ENCODE data around the gene TXLNG. TPM values are rescaled to one million over a fixed set of nuclear protein-coding genes. Genes with fewer than 3 reads are reported as not detected.

The TXLNG gene
- polyA plus RNA-seq, 1 experiment: 4.5 TPM

GRCh38 chrX:16870862-16871815 is 84.9 kb downstream of the TXLNG start:
- Histone ChIP-seq H3K4me3 (ENCODE audit: low read depth, low read length) (peak overlapping the region; percentile 39), H3K36me3 (ENCODE audit: control insufficient read depth, insufficient read depth, low read length) (no peaks in the 10 kb centered on the region), H3K27me3 (ENCODE audit: control insufficient read depth, insufficient read depth, low read length) (no peaks in the 10 kb centered on the region)
- no peak for TF ChIP-seq CTCF (IDR thresholded peaks at IDR 0.05; ENCODE audit: insufficient read depth, low read depth, low read length)
- ChIA-PET POLR2A (no interaction called here), CTCF (interaction anchor here (1.0 to 1.9 kb wide), 2 partner anchors 11 to 14 kb away, joined by 3 to 9 read pairs; no protein-coding TSS in a partner anchor)
- no peak for DNase-seq (ENCODE audit: low read depth)

- ChIA-PET CTCF (interaction anchor here (1.4 to 2.8 kb wide), 3 partner anchors 10 to 174 kb away, joined by 3 to 17 read pairs (median 7); no protein-coding TSS in a partner anchor), POLR2A (no interaction called here)
- H3K27me3 ChIP-seq (ENCODE audit: control insufficient read depth, insufficient read depth, low read length): no peaks in the 10 kb centered on the region
Observed at GRCh38 chrX:16873106-16873505, 86.8 kb downstream of the TXLNG start.

GRCh38 chrX:16874458-16875095 is 88.3 kb downstream of the TXLNG start:
- CTCF ChIA-PET: interaction anchor here (1.8 to 2.8 kb wide), 2 partner anchors 8 to 18 kb away, joined by 7 to 17 read pairs; no protein-coding TSS in a partner anchor

More at GRCh38 chrX:16873106-16873505, 86.8 kb downstream of the TXLNG start:
- no peak for DNase-seq (ENCODE audit: low read depth)
- no peak for TF ChIP-seq CTCF (IDR thresholded peaks at IDR 0.05; ENCODE audit: insufficient read depth, low read depth, low read length)
- H3K36me3 ChIP-seq (ENCODE audit: control insufficient read depth, insufficient read depth, low read length): no peaks in the 10 kb centered on the region
- H3K4me3 ChIP-seq (ENCODE audit: low read depth, low read length): no peak overlapping the region

GRCh38 chrX:16876696-16877095 is 90.4 kb downstream of the TXLNG start:
- no peaks in the 10 kb centered on the region for H3K27me3 ChIP-seq (ENCODE audit: control insufficient read depth, insufficient read depth, low read length)
- H3K36me3 ChIP-seq (ENCODE audit: control insufficient read depth, insufficient read depth, low read length): no peaks in the 10 kb centered on the region
- DNase-seq (ENCODE audit: low read depth): no peak
- ChIA-PET POLR2A (no interaction called here), CTCF (no interaction called here)
- H3K4me3 ChIP-seq (ENCODE audit: low read depth, low read length): no peak overlapping the region
- TF ChIP-seq CTCF (IDR thresholded peaks at IDR 0.05; ENCODE audit: insufficient read depth, low read depth, low read length): no peak

More at GRCh38 chrX:16874458-16875095, 88.3 kb downstream of the TXLNG start:
- POLR2A ChIA-PET: no interaction called here
- H3K4me3 ChIP-seq (ENCODE audit: low read depth, low read length): no peak overlapping the region
- no peak for DNase-seq (ENCODE audit: low read depth)
- no peaks in the 10 kb centered on the region for H3K36me3 ChIP-seq (ENCODE audit: control insufficient read depth, insufficient read depth, low read length)
- H3K27me3 ChIP-seq (ENCODE audit: control insufficient read depth, insufficient read depth, low read length): no peaks in the 10 kb centered on the region
- no peak for TF ChIP-seq CTCF (IDR thresholded peaks at IDR 0.05; ENCODE audit: insufficient read depth, low read depth, low read length)

- H3K36me3 ChIP-seq (ENCODE audit: control insufficient read depth, insufficient read depth, low read length): no peaks in the 10 kb centered on the region
- DNase-seq (ENCODE audit: low read depth): no peak
- no peak for TF ChIP-seq CTCF (IDR thresholded peaks at IDR 0.05; ENCODE audit: insufficient read depth, low read depth, low read length)
- H3K27me3 ChIP-seq (ENCODE audit: control insufficient read depth, insufficient read depth, low read length): no peaks in the 10 kb centered on the region
- ChIA-PET CTCF (interaction anchor here (1.0 to 3.1 kb wide), 12 partner anchors 8 to 170 kb away, joined by 3 to 38 read pairs (median 8); partner anchors contain the start of gene RBBP7), POLR2A (no interaction called here)
- H3K4me3 ChIP-seq (ENCODE audit: low read depth, low read length): no peak overlapping the region
Observed at GRCh38 chrX:16882169-16882568, 95.9 kb downstream of the TXLNG start.

Measured in BJ (cell line).